NB4 (cell line): Measurements from ENCODE around the gene OSM.

Experiments
- CTCF ChIP-seq: IDR thresholded peaks from one replicate; pipeline ENCODE4 v1.5.1; 2012; ENCODE audit warnings: low read depth, low read length
- POLR2A ChIP-seq: IDR thresholded peaks from 2 replicates; pipeline ENCODE4 v1.6.1; 2011; ENCODE audit warnings: mild to moderate bottlenecking; ENCODE audit not compliant: insufficient read length; ENCODE audit errors: extremely low read depth

GRCh38 chr22:30293026-30293425 is 26.4 kb upstream of the OSM start:
- TF ChIP-seq CTCF (no peak), POLR2A (no peak)
